Measurements from ENCODE around the gene FHIP1A.
A peak's percentile ranks its signal among the peaks of the same experiment; 100 is the strongest.

Gene FHIP1A

GRCh38 chr4:151361966-151362365 lies 47.0 kb upstream of the FHIP1A start:
- H3K27ac ChIP-seq (replicated peaks): no peak overlapping the region
- TF ChIP-seq CTCF (IDR thresholded peaks at IDR 0.05; ENCODE audit: insufficient read depth, low read length) (no peak), REST (IDR thresholded peaks at IDR 0.05; ENCODE audit: insufficient replicate concordance, low read depth) (no peak), POLR2AphosphoS5 (IDR thresholded peaks at IDR 0.05; ENCODE audit: low read depth) (no peak)
- no peak for DNase-seq (ENCODE audit: low read depth in 1 of 2, low spot score in 1 of 2)
- H3K4me3 ChIP-seq (replicated peaks; ENCODE audit: insufficient read depth, low read length): no peak overlapping the region
- H3K27me3 ChIP-seq (ENCODE audit: insufficient read depth, poor library complexity, severe bottlenecking): no peaks in the 10 kb centered on the region

- Histone ChIP-seq H3K27ac (replicated peaks) (no peak overlapping the region), H3K4me3 (replicated peaks; ENCODE audit: insufficient read depth, low read length) (no peak overlapping the region), H3K27me3 (ENCODE audit: insufficient read depth, poor library complexity, severe bottlenecking) (no peaks in the 10 kb centered on the region)
- peak; percentile 92 for TF ChIP-seq CTCF (IDR thresholded peaks at IDR 0.05; ENCODE audit: insufficient read depth, low read length)
- no peak for TF ChIP-seq SPI1 (IDR thresholded peaks at IDR 0.05; ENCODE audit: borderline replicate concordance, low read depth)
- TF ChIP-seq REST (IDR thresholded peaks at IDR 0.05; ENCODE audit: insufficient replicate concordance, low read depth): no peak
- TF ChIP-seq POLR2AphosphoS5 (IDR thresholded peaks at IDR 0.05; ENCODE audit: low read depth): no peak
- TF ChIP-seq GABPA (IDR thresholded peaks at IDR 0.05; ENCODE audit: low read depth): no peak
- DNase-seq (ENCODE audit: low read depth in 1 of 2, low spot score in 1 of 2): peak; percentile 32 to 75
Observed at GRCh38 chr4:151362404-151363164, 46.4 kb upstream of the FHIP1A start.

GRCh38 chr4:151376540-151376939 lies 32.4 kb upstream of the FHIP1A start:
- no peak for DNase-seq (ENCODE audit: low read depth in 1 of 2, low spot score in 1 of 2)
- H3K4me3 ChIP-seq (replicated peaks; ENCODE audit: insufficient read depth, low read length): no peak overlapping the region
- no peak for TF ChIP-seq GABPA (IDR thresholded peaks at IDR 0.05; ENCODE audit: low read depth)
- no peak for TF ChIP-seq SPI1 (IDR thresholded peaks at IDR 0.05; ENCODE audit: borderline replicate concordance, low read depth)
- TF ChIP-seq POLR2AphosphoS5 (IDR thresholded peaks at IDR 0.05; ENCODE audit: low read depth): no peak
- TF ChIP-seq CTCF (IDR thresholded peaks at IDR 0.05; ENCODE audit: insufficient read depth, low read length): no peak
- TF ChIP-seq REST (IDR thresholded peaks at IDR 0.05; ENCODE audit: insufficient replicate concordance, low read depth): no peak
- H3K27ac ChIP-seq (replicated peaks): no peak overlapping the region
- H3K27me3 ChIP-seq (ENCODE audit: insufficient read depth, poor library complexity, severe bottlenecking): no peaks in the 10 kb centered on the region

All from HL-60 (cell line).